Colonic mucosa (tissue), 4 donors: ENCODE data around the gene GP2. TPM values are rescaled to one million over a fixed set of nuclear protein-coding genes. Genes with fewer than 3 reads are reported as not detected.
A peak's percentile ranks its signal among the peaks of the same experiment; 100 is the strongest.

Experiments
- DNase-seq: peaks from one replicate; pipeline ENCODE4 v3.0.0-alpha.2; 2020
- H3K27ac ChIP-seq: fragments of 200-600 bp; one replicate; pipeline ENCODE4 v1.8.0; 2021
- H3K27me3 ChIP-seq: fragments of 200-600 bp; one replicate; pipeline ENCODE4 v1.8.0; 2021
- H3K36me3 ChIP-seq: fragments of 200-600 bp; one replicate; pipeline ENCODE4 v1.8.0; 2021
- H3K4me1 ChIP-seq: fragments of 200-600 bp; one replicate; pipeline ENCODE4 v1.8.0; 2021; ENCODE audit warnings: mild to moderate bottlenecking
- H3K4me3 ChIP-seq: fragments of 200-600 bp; one replicate; pipeline ENCODE4 v1.8.0; 2021
- H3K9ac ChIP-seq, 2 donors: one replicate each; pipeline ENCODE4 v1.7.0; 2013; ENCODE audit warnings: control low read depth in 2 of 2, low read depth in 2 of 2, low read length in 2 of 2
- H3K9me3 ChIP-seq: fragments of 200-600 bp; one replicate; pipeline ENCODE4 v1.8.0; 2021
- intact Hi-C: fragments of 100-400 bp; cut with DNase I; formaldehyde crosslinking; loops from one replicate; pipeline ENCODE4 v1.14.1; 2022
- total RNA-seq, 2 donors: library from RNA; stranded (reverse); fragmentation: NEBNext Ultra II Directional in 1 of 2; extraction: Animal tissue kit (Norgen Biotek cat#: 25700) in 1 of 2; gene quantifications; one replicate each; pipeline ENCODE4 v1.2.1, GENCODE V29; 2021
- TF ChIP-seq, protein P1 (sequence below): fragments of 200-600 bp; IDR thresholded peaks from one replicate; pipeline ENCODE4 v1.8.0; 2022; ENCODE audit warnings: antibody characterized with exemption, mild to moderate bottlenecking
- donor health status: healthy.
- donor health status: DM: no; HTN: no; CAD: no.
- donor health status: DM: no; HTN: no; CAD: no.

GP2 gene
- total RNA-seq, 2 donors from 2014 or later, result 5.3 to 31.1 TPM

DNA sequence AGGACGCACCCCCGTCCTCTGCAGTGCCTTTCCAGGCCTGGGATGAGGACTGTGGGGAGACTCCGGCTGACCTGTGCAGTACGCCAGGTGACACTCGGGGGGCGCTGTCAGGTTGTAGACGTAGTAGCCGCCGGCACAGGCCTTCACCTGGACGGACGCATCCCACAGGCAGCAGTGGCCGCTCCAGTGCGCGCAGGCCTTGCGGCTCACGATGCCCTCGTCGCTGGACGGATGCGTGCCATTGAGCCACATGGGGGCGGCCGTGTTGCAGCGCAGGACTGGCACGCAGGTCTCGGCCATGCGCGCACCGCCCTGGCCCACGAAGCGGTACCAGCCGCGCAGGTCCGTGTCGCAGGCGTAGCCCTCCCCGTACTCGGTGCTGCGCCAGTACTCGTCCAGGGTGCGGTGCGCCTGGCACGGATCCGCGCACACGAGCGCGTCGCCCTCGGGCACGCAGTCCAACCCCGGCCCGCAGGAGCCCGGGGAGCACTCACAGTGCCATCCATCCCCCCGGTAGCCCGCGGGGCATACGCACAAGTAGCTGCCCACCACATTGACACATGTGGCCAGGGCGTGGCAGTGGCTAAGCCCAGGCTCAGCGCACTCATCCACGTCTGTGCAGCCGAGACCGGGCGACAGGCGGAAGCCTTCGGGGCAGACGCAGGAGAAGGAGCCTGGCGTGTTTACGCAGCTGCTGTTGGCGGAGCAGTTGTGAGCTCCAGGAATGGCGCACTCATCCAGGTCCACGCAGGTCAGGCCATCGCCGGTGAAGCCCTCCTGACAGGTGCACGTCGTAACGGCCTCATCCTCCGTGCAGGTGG lies 21.3 kb upstream of the GP2 start:
- intact Hi-C loops, result no loop called here
- no peak overlapping the region for H3K9ac ChIP-seq
- H3K4me1 ChIP-seq, result no peaks in the 10 kb centered on the region
- H3K27ac ChIP-seq, result no peak overlapping the region
- H3K27me3 ChIP-seq, result no peaks in the 10 kb centered on the region
- H3K36me3 ChIP-seq, result no peaks in the 10 kb centered on the region
- no peaks in the 10 kb centered on the region for H3K9me3 ChIP-seq
- H3K4me3 ChIP-seq, result no peak overlapping the region
- DNase-seq, result peak; percentile 25
- TF ChIP-seq, protein P1, sequence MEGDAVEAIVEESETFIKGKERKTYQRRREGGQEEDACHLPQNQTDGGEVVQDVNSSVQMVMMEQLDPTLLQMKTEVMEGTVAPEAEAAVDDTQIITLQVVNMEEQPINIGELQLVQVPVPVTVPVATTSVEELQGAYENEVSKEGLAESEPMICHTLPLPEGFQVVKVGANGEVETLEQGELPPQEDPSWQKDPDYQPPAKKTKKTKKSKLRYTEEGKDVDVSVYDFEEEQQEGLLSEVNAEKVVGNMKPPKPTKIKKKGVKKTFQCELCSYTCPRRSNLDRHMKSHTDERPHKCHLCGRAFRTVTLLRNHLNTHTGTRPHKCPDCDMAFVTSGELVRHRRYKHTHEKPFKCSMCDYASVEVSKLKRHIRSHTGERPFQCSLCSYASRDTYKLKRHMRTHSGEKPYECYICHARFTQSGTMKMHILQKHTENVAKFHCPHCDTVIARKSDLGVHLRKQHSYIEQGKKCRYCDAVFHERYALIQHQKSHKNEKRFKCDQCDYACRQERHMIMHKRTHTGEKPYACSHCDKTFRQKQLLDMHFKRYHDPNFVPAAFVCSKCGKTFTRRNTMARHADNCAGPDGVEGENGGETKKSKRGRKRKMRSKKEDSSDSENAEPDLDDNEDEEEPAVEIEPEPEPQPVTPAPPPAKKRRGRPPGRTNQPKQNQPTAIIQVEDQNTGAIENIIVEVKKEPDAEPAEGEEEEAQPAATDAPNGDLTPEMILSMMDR, result no peak

DNA sequence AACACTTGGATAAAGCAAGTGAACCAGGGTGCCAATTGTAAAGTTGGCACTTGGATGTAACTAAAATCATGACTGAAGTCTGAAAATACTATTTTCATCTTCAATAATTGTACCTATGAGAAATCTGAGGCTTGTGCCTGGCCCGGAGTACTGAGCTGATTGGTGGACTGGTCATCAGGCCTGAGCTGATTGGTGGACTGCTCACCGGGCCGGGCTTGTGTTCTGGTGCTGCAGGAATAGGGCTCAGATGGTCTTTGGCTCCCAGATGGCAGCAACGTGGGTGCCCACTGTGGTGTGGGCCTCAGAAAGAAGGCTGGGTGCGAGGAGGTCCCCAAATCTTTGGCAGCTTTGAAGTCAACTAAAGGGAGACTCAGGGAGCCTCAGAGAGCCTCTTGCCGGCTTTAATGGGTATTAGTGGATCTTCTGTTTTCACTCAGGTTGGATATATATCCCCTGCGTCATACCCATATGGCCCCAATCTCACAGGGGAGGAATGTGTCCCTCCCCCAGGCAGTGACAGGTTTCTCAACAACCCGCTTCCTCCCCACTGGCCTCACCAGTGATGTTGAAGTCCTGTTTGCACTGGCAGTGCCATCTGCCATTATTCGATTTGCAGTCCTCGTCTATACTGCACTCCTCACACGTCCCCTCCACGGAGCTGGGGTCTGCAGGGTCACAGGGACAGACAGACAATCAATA lies 20.5 kb upstream of the GP2 start:
- no peaks in the 10 kb centered on the region for H3K36me3 ChIP-seq
- H3K27ac ChIP-seq, result no peak overlapping the region
- H3K4me3 ChIP-seq, result no peak overlapping the region

GRCh38 chr16:20344611-20345010 lies 17.3 kb upstream of the GP2 start:
- DNase-seq, result no peak
- H3K9ac ChIP-seq, result no peak overlapping the region
- H3K27ac ChIP-seq, result no peak overlapping the region
- H3K4me1 ChIP-seq, result no peaks in the 10 kb centered on the region
- intact Hi-C loops, result no loop called here
- H3K27me3 ChIP-seq, result no peaks in the 10 kb centered on the region
- H3K9me3 ChIP-seq, result no peaks in the 10 kb centered on the region
- TF ChIP-seq, protein P1, result no peak
- H3K36me3 ChIP-seq, result no peaks in the 10 kb centered on the region
- no peak overlapping the region for H3K4me3 ChIP-seq

More for the DNA sequence above, 20.5 kb upstream of the GP2 start:
- TF ChIP-seq, protein P1, result no peak
- Histone ChIP-seq H3K4me1 (no peaks in the 10 kb centered on the region), H3K9ac (no peak overlapping the region), H3K27me3 (no peaks in the 10 kb centered on the region), H3K9me3 (no peaks in the 10 kb centered on the region)
- intact Hi-C loops, result no loop called here
- no peak for DNase-seq

DNA sequence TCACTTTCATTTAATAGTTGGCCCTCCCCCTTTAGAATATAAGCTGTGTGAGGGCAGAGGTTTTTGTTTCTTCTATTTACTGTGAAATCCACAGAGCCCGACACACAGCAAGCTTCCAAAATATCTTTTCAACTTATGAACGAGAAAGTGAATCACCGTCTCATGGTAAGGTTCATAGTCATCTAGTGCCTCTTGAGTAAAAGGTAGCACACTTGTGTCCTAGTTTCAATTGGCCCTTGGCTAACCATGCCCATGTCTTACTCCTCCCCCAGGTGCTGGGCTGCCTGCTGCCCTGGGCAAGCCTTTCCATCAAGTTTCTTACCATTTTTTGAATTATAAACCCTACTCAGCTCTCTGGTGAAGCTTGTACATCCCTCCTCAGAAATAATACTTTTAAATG lies 12.4 kb upstream of the GP2 start:
- TF ChIP-seq, protein P1, result no peak

DNA sequence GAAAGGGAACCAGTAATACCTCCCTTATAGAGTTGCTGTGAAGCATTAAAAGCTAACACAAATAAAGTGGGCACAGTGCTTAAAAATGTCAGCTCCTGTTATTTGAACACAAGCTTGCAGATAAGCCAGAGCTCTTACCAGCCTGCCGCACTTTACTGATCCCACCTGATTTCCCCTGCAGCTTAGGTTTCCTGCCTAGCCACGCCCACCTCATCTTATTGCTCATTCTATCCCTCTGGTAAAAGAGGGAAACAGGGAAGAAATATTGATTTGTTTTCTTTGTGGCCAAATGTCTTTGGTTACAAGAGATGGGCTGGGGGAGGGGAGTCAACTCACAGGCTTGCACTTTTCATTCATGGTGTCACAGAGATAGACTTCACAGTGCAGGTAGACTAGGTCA lies 9.6 kb upstream of the GP2 start:
- TF ChIP-seq, protein P1, result no peak
- DNase-seq, result no peak
- H3K27me3 ChIP-seq, result no peaks in the 10 kb centered on the region
- H3K27ac ChIP-seq, result no peak overlapping the region
- intact Hi-C loops, result no loop called here
- no peaks in the 10 kb centered on the region for H3K36me3 ChIP-seq
- no peak overlapping the region for H3K4me3 ChIP-seq
- H3K9ac ChIP-seq, result no peak overlapping the region
- no peaks in the 10 kb centered on the region for H3K4me1 ChIP-seq
- no peaks in the 10 kb centered on the region for H3K9me3 ChIP-seq

More for the DNA sequence above, 12.4 kb upstream of the GP2 start:
- DNase-seq, result no peak
- Histone ChIP-seq H3K4me1 (no peaks in the 10 kb centered on the region), H3K27ac (no peak overlapping the region), H3K27me3 (no peaks in the 10 kb centered on the region), H3K36me3 (no peaks in the 10 kb centered on the region), H3K4me3 (no peak overlapping the region), H3K9me3 (no peaks in the 10 kb centered on the region), H3K9ac (no peak overlapping the region)
- intact Hi-C loops, result no loop called here
